Cardiac fibroblast (primary cell): ENCODE data around the gene CA10.

Source experiments
- DNase-seq, 2 donors: peaks; one replicate each; pipeline versions ENCODE4 v3.0.0 to v3.0.0-alpha.2; 2010; ENCODE audit warnings: low read depth in 2 of 2
- H3K4me3 ChIP-seq, 2 donors: replicated peaks in 1 of 2; 1 replicate in 1 of 2; 2 replicates in 1 of 2; pipeline ENCODE4 v1.5.1; 2011; ENCODE audit warnings: low read depth in 2 of 2, low read length in 2 of 2, mild to moderate bottlenecking in 2 of 2, moderate library complexity in 1 of 2
- CTCF ChIP-seq: IDR thresholded peaks from one replicate; pipeline ENCODE4 v1.5.1; 2011; ENCODE audit warnings: low read depth, mild to moderate bottlenecking, low read length, inconsistent platforms

Gene CA10

GRCh38 chr17:51995797-51996403, 162.6 kb downstream of the CA10 start:
- no peak for TF ChIP-seq CTCF
- DNase-seq = no peak
- no peak overlapping the region for H3K4me3 ChIP-seq

- no peak for TF ChIP-seq CTCF
- no peak for DNase-seq
- H3K4me3 ChIP-seq = no peak overlapping the region
Observed at GRCh38 chr17:51992864-51993416, 165.6 kb downstream of the CA10 start.

GRCh38 chr17:51971121-51971520, 187.4 kb downstream of the CA10 start:
- no peak for DNase-seq
- no peak for TF ChIP-seq CTCF
- H3K4me3 ChIP-seq = no peak overlapping the region

GRCh38 chr17:51961689-51962088, 196.8 kb downstream of the CA10 start:
- H3K4me3 ChIP-seq = no peak overlapping the region
- DNase-seq = no peak
- TF ChIP-seq CTCF = no peak

GRCh38 chr17:51957786-51958185, 200.7 kb downstream of the CA10 start:
- no peak for TF ChIP-seq CTCF
- no peak for DNase-seq
- no peak overlapping the region for H3K4me3 ChIP-seq

GRCh38 chr17:51955245-51955644, 203.3 kb downstream of the CA10 start:
- no peak overlapping the region for H3K4me3 ChIP-seq
- no peak for DNase-seq
- no peak for TF ChIP-seq CTCF
